Mucosa of stomach (tissue), 1 donor: ENCODE measurements around the gene SKIDA1.

Source experiments
- H3K27me3 ChIP-seq: one replicate; pipeline ENCODE4 v1.7.0; 2013; ENCODE audit warnings: mild to moderate bottlenecking, low read length; ENCODE audit not compliant: control insufficient read depth, insufficient read depth
- H3K36me3 ChIP-seq: one replicate; pipeline ENCODE4 v1.7.0; 2013; ENCODE audit warnings: low read length; ENCODE audit not compliant: control insufficient read depth, insufficient read depth
- H3K4me1 ChIP-seq: one replicate; pipeline ENCODE4 v1.7.0; 2013; ENCODE audit warnings: mild to moderate bottlenecking, low read length; ENCODE audit not compliant: control insufficient read depth, insufficient read depth
- H3K4me3 ChIP-seq: one replicate; pipeline ENCODE4 v1.7.0; 2013; ENCODE audit warnings: low read length
- H3K9ac ChIP-seq: one replicate; pipeline ENCODE4 v1.7.0; 2013; ENCODE audit warnings: mild to moderate bottlenecking, low read length, moderate library complexity
- H3K9me3 ChIP-seq: one replicate; pipeline ENCODE4 v1.7.0; 2013; ENCODE audit warnings: mild to moderate bottlenecking, low read length, moderate library complexity; ENCODE audit not compliant: control insufficient read depth
- donor health status: Pancreatic carcinoma.

Gene SKIDA1

GRCh38 chr10:21526860-21527597 lies 1.5 kb upstream of the SKIDA1 start:
- H3K4me3 ChIP-seq = peak overlapping the region; percentile 27
- peaks cover 4% of the 10 kb centered on the region for H3K4me1 ChIP-seq
- H3K27me3 ChIP-seq = no peaks in the 10 kb centered on the region
- H3K9ac ChIP-seq = peak overlapping the region; percentile 74
- H3K9me3 ChIP-seq = no peaks in the 10 kb centered on the region
- H3K36me3 ChIP-seq = no peaks in the 10 kb centered on the region

GRCh38 chr10:21526188-21526859 lies 842 bp upstream of the SKIDA1 start:
- H3K9me3 ChIP-seq = no peaks in the 10 kb centered on the region
- H3K9ac ChIP-seq = peak overlapping the region; percentile 74
- no peaks in the 10 kb centered on the region for H3K36me3 ChIP-seq
- H3K27me3 ChIP-seq = no peaks in the 10 kb centered on the region
- H3K4me1 ChIP-seq = peaks cover 4% of the 10 kb centered on the region
- peak overlapping the region; percentile 27 for H3K4me3 ChIP-seq

DNA sequence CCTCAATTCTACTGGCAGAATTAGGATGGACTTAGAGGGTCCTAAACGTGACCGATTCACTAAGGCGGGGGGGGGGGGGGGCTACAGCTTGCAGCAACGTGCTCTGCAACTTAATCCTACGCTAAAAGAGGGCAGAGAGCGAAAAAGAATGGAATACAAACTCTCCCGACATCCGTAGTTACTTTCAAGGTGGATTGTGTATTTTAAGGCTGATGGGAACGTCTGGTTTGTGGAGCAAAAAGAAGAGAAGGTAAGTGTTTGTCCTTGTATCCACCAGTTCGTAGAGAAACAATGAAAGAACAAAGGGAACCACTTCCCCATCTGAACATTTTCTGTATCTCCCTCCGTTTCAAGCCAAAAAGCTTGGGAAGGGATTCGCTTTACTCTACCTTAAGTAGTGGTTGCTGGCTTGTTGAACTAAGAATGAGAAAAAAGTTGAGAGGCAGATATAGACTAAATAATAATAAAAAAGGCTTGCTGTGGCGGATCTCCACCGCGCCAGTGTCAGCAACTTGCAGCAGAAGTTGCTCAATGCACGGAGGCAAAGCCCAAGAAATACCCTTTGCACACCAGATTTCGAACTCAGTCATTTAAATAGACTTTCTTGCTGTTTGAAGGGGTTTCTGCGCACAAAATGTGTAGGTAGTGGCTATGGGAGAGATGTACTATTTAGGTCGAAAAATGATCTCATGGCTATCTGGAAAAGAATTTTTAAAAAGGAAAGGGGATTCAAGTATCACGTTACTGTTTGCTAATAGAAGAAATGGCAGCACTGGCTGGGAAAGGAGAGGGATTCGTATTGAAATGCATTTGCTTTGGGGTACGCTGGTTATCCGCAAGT lies 736 bp downstream of the SKIDA1 start:
- Histone ChIP-seq H3K9ac (peak overlapping the region; percentile 74), H3K4me3 (peak overlapping the region; percentile 57), H3K36me3 (no peaks in the 10 kb centered on the region), H3K4me1 (peaks cover 4% of the 10 kb centered on the region), H3K27me3 (peaks cover 4% of the 10 kb centered on the region), H3K9me3 (no peaks in the 10 kb centered on the region)

DNA sequence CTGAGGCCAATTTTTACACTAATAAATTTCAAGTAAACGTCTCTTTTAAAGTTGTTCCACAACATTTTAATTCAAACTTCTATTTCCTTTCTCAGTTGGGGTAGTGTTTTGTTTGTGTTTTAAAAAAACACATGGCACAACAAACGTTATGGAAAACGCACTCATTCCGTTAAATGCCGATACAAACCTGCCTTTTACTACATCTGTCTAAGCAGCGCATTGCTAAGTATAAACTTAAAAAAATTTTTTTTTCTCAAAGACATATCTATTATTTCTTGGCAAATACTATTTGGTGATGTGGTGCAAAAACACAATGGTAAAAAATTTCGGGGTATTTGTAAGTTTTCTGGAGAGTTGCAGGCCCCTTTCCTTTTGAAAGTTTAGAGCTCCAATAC lies 1.4 kb downstream of the SKIDA1 start:
- Histone ChIP-seq H3K9ac (no peak overlapping the region), H3K4me1 (peaks cover 4% of the 10 kb centered on the region), H3K9me3 (no peaks in the 10 kb centered on the region), H3K4me3 (no peak overlapping the region), H3K27me3 (peaks cover 10% of the 10 kb centered on the region), H3K36me3 (no peaks in the 10 kb centered on the region)

GRCh38 chr10:21523557-21524008 lies 1.9 kb downstream of the SKIDA1 start:
- Histone ChIP-seq H3K9me3 (no peaks in the 10 kb centered on the region), H3K9ac (no peak overlapping the region), H3K4me1 (peaks cover 4% of the 10 kb centered on the region), H3K27me3 (peaks cover 16% of the 10 kb centered on the region), H3K4me3 (no peak overlapping the region), H3K36me3 (no peaks in the 10 kb centered on the region)

GRCh38 chr10:21522631-21523406 lies 2.7 kb downstream of the SKIDA1 start:
- no peak overlapping the region for H3K9ac ChIP-seq
- H3K9me3 ChIP-seq = no peaks in the 10 kb centered on the region
- H3K4me3 ChIP-seq = no peak overlapping the region
- H3K36me3 ChIP-seq = no peaks in the 10 kb centered on the region
- H3K4me1 ChIP-seq = peaks cover 4% of the 10 kb centered on the region
- H3K27me3 ChIP-seq = peaks cover 23% of the 10 kb centered on the region

DNA sequence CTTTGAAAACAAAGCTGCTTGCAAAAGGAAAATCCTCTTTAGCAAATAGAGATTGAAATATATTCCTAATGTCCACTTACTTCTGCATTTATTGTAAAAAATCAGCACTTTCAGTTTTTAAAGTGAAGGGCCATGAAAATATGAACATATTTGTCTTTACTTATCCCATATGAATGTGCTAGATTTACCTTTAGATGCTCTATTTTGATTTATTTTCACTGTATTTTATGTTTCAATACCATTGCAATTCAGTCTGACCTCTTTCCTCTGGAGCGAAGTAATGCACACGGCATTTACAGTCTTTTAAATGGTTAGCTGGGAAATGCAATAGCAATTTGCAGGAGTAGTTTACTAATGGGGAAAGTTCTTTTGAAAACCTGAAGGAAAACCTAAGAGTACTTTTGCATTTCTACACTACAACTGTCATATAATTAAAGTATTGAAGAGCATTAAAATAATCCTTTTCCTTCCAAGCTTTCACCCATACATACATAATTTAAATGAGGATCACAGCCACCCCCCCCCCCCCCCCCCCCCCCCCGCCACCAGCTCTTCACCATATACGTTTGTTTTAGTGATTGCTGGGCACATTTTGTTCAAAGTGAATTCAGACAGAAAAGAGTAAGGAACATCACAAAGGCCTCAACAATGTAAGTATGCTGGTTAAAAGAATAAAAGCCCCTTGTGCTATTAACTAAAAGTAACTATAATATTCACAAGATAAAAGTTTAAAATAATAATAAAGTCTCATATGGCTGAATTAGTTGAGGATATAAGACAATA lies 3.5 kb downstream of the SKIDA1 start:
- H3K9ac ChIP-seq = no peak overlapping the region
- H3K36me3 ChIP-seq = no peaks in the 10 kb centered on the region
- no peaks in the 10 kb centered on the region for H3K9me3 ChIP-seq
- H3K4me3 ChIP-seq = no peak overlapping the region
- H3K27me3 ChIP-seq = peaks cover 31% of the 10 kb centered on the region
- peaks cover 4% of the 10 kb centered on the region for H3K4me1 ChIP-seq

GRCh38 chr10:21520949-21521348 lies 4.5 kb downstream of the SKIDA1 start:
- H3K36me3 ChIP-seq = no peaks in the 10 kb centered on the region
- peaks cover 37% of the 10 kb centered on the region for H3K27me3 ChIP-seq
- no peak overlapping the region for H3K9ac ChIP-seq
- H3K4me1 ChIP-seq = peaks cover 9% of the 10 kb centered on the region
- no peaks in the 10 kb centered on the region for H3K9me3 ChIP-seq
- no peak overlapping the region for H3K4me3 ChIP-seq

DNA sequence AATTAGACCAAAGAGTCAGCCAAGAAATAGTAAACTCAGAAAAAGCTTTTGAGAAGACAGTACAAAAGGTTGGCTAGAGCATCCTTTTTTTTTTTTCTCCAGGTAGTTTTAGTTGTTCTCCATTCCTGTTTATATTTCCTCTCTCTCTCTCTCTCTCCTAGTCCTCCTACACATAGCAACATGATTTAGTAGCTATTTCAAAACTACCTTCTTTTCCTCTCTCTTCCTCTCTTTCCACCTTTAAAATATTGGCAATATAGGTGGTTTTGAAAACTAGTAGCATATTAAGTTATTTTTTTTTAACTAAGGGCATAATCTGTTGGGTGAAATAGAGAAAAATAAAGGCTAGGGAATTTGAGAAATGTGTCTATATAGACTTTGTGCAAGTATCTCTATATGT lies 5.0 kb downstream of the SKIDA1 start:
- Histone ChIP-seq H3K36me3 (no peaks in the 10 kb centered on the region), H3K4me1 (peaks cover 10% of the 10 kb centered on the region)

GRCh38 chr10:21519941-21520436 lies 5.5 kb downstream of the SKIDA1 start:
- H3K4me1 ChIP-seq = peaks cover 7% of the 10 kb centered on the region
- peak overlapping the region; percentile 14 for H3K4me3 ChIP-seq
- H3K27me3 ChIP-seq = peaks cover 47% of the 10 kb centered on the region

More for the DNA sequence above, 5.0 kb downstream of the SKIDA1 start:
- H3K9ac ChIP-seq = no peak overlapping the region
- no peaks in the 10 kb centered on the region for H3K9me3 ChIP-seq
- no peak overlapping the region for H3K4me3 ChIP-seq
- H3K27me3 ChIP-seq = peaks cover 42% of the 10 kb centered on the region

More at GRCh38 chr10:21519941-21520436, 5.5 kb downstream of the SKIDA1 start:
- Histone ChIP-seq H3K9ac (peak overlapping the region; percentile 29), H3K36me3 (no peaks in the 10 kb centered on the region), H3K9me3 (no peaks in the 10 kb centered on the region)
